RPMI8226 (cell line): ENCODE results near the gene ZMYND11.
"Not testable (repeated sequence)": the region's sequence is repeated elsewhere in the genome, so short reads cannot be mapped to it uniquely, and the experiment has no call there.

Source experiments
- DNase-seq: peaks from one replicate; pipeline ENCODE4 v3.0.0-alpha.2; 2015

The ZMYND11 gene

DNA sequence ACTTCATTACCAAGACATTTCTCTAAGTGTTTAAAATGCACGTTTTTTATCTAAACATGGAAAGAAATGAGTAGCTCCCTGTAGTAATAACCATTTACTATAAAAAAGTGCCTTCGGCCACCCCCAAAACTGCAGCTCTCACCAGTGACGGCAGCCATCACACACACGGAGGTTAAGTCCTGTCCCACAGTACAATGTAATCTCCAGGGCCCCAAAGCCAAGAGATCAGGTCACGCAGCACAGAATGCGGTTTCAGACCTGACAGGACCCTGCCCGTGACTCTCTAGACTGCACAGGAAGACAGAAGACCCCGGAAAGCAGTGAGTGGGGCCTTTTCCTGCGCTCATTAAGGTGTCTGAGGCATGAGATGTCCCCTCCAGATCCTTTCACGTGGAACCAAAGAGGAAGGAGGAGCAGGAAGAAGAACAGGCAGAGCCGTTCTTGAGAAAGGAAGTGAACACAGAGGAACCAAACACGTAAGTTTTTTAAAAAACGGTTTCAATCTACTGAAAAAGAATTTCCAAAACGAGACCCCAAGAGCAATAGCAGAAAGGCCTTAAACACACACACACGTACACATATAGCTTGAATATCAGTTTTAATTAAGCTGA is 125.7 kb downstream of the ZMYND11 start:
- DNase-seq, result no peak

DNA sequence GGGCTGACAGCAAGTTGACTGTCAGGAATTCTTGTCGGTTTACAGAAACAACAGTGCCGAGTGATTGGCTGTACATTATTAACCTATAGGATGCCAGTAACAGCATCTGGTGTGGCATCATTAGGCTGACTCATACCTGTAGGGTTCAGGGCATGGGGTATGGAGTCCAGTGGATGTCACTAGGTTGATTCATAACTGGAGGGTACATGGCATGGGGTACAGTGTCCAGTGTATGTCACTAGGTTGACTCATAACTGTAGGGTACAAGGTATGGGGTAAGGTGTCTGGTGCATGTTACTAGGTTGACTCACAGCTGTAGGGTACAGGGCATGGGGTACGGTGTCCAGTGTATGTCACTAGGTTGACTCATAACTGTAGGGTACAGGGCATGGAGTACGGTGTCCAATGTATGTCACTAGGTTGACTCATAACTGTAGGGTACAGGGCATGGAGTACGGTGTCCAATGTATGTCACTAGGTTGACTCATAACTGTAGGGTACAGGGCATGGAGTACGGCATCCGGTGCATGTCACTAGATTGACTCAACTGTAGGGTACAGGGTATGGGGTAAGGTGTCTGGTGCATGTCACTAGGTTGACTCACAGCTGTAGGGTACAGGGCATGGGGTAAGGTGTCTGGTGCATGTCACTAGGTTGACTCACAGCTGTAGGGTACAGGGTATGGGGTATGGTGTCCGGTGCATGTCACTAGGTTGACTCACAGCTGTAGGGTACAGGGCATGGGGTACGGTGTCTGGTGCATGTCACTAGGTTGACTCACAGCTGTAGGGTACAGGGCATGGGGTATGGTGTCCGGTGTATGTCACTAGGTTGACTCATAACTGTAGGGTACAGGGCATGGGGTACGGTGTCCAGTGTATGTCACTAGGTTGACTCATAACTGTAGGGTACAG is 129.2 kb downstream of the ZMYND11 start:
- not testable (repeated sequence) for DNase-seq

DNA sequence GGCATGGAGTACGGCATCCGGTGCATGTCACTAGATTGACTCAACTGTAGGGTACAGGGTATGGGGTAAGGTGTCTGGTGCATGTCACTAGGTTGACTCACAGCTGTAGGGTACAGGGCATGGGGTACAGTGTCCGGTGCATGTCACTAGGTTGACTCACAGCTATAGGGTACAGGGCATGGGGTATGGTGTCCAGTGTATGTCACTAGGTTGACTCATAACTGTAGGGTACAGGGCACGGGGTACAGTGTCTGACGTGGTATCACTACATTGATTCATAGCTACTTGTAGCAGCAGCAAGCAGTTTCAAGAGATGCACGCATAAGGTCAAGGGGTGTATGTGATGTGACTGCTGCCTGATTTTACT is 129.8 kb downstream of the ZMYND11 start:
- DNase-seq, result not testable (repeated sequence)

DNA sequence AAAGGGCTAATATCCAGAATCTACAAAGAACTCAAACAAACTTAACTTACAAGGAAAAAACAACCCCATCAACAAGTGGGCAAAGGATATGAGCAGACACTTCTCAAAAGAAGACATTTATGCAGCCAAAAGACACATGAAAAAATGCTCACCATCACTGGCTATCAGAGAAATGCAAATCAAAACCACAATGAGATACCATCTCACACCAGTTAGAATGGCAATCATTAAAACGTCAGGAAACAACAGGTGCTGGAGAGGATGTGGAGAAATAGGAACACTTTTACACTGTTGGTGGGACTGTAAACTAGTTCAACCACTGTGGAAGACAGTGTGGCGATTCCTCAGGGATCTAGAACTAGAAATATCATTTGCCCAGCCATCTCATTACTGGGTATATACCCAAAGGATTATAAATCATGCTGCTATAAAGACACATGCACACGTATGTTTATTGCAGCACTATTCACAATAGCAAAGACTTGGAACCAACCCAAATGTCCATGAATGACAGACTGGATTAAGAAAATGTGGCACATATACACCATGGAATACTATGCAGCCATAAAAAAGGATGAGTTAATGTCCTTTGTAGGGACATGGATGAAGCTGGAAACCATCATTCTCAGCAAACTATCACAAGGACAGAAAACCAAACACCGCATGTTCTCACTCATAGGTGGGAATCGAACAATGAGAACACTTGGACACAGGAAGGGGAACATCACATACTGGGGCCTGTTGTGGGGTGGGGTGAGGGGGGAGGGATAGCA is 130.7 kb downstream of the ZMYND11 start:
- not testable (repeated sequence) for DNase-seq

DNA sequence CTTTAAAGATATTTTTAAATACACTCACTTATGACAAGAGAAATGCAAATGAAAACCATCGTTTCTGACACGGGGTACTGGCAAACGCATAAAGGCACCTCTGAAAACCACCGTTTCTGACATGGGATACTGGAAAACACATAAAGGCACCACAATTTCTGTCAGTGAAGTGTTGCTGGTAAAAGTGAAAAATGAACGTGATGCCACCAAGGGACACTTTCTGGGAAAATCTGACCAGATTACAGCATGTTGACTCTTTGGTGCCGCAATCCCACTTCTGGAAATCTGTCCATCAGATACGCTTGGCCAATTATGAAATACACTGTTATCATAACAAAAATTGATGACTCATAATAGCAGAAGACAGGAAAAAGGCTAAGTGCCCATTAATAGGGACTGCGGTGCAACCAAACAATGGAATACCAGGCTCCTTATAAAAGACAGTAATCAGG is 131.7 kb downstream of the ZMYND11 start:
- DNase-seq, result no peak

DNA sequence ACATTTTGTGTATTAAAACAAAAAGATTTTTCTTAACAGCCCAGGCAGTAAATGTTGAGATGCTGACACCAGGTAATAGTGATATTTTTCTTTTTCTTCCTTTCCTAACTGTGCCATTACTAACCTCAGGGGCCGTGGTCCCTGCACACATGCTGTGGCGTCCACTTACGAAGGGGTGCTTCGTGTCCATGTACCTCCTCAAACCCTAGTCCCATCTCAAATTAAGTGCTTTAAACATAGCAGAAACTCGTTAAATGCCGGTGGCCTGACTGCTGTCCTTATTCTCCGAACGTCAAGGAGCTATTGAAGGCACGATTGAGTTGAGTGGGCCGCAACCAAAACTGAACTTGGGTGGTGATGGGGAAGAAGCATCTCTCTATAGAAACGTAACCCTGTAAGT is 132.4 kb downstream of the ZMYND11 start:
- DNase-seq, result no peak

DNA sequence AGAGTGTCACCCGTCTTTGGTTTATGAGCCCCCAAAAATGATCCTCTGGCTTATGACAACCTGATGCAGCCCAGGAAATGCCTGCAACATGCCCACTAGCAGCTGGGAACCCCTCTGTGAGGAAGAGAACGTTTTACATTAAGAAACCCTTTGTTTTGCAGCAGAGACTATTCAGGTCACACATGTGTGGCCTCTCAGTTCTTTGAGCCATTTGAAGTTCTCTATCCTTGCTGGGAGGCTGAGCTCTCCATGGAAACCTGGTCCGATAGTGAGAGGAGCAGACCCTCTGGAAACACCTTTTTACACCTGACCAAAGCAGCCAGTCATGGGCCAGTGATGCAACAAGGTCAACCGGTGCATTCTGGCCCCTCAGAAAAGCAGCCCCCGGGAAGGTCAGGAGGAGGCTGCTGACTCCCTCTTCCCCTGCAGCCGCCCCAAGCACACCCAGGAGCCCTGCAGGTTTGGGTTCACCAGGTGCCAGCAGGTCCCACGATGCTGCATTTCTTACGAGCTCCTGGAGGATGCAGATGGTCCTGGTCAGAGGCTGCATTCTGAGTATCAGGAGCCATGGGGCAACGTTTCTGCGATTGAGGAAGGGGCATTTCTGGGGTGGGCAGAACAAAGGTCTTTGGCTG is 134.3 kb downstream of the ZMYND11 start:
- no peak for DNase-seq

DNA sequence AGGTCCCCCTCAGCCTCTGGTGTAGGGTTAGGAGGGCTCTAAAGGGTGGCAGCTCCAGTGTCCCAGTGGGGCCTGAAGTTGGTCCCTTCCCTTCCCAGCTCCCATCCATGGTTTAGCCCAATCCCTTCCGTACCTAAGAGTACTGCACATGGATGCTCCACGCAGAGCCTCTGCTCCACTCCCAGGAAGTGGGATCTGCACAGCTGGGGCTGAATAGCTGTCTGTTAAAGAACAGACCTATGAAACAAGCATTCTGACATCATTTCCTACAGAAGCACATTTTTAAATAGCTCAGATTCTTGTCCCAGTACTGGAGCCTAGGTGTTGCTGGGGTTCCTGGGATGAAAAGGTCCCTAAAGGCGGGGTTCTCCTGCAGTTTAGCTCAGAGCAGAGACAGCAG is 135.9 kb downstream of the ZMYND11 start:
- DNase-seq, result no peak

DNA sequence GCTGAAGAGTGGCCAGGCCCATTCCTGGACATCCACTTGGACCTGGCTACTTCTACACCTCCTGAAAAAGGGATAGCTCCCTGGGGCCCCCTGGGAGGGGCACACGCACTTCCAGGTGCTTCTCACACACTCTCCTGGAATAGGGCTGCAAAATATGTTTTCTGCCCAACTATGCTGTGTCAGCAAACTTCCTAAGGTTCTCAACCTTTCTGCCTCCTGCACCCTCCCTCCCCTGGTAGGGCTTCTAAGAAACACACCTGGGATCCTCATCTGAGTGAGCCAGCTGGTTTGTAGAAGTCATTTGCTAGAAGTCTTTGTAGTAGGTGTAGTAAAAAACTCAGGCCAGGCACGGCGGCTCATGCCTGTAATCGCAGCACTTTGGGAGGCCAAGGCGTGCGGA is 136.5 kb downstream of the ZMYND11 start:
- DNase-seq, result peak; percentile 58

DNA sequence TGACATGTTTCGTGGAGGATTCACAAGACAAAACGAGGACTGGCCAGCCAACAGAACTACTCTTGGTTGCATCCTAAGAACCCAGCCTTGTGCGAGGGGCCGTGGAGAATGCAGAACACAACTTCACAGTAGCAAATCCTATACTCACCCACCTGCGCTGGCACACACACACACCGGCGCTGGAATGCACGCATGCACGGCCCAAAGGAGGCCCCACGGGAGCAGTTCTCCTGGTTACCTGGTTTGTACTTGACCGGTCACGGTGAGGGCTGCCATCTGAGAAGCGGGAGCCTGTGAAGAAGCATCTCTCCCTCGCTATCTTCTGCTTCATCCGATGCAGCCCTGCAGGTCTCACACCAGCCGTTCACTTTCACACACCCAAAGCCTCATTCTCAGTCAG is 137.8 kb downstream of the ZMYND11 start:
- no peak for DNase-seq

DNA sequence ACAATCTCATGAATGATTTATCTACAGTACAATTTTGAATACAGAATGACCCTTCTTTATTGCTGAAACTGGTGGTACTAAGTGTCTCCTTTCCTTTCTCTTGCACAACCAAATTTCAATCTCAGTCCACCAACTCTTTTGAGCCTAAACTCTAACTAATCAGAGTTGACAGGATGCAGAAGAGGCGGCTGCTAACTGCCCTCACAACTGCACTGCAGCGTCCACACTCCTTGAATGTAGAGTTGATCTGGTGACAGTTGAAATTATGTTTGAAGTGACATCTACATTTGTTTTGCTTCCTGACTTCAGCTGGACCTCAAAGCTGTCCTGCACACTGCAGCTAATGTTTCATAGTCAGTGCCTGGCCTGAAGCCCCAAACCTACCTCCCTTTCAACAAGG is 139.6 kb downstream of the ZMYND11 start:
- DNase-seq, result no peak

DNA sequence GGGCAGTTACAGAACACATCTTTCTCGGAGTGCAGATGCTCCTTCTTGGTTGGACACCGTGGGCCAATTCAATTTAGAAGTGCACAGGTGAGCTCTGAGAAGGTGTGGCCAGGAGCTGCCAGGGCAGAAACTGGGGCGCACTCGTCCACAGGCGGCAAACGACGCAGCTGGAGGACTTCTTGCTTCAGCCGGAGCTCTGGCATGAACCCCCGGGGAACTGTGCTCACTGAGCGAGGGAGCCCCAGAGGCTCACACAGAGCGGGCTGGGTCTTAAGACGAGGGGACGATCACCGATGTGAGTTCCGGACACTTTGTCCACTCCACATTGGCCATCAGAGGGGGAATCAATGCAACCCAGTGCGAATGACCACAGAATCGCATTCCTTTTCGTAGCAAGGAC is 140.4 kb downstream of the ZMYND11 start:
- DNase-seq, result no peak

DNA sequence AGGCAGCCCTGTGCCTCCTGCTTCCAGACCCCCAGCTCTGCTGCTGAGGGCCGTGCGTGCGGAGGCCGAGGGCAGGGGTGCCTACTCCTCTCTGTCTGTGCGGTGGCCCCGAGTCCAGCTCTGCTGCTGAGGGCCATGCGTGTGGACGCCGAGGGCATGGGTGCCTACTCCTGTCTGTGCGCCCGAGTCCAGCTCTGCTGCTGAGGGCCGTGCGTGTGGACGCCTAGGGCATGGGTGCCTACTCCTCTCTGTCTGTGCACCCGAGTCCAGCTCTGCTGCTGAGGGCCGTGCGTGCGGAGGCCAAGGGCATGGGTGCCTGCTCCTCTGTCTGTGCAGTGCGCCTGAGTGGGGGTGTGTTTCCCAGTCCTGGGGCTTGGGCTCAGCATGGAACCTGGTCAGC is 142.7 kb downstream of the ZMYND11 start:
- no peak for DNase-seq

DNA sequence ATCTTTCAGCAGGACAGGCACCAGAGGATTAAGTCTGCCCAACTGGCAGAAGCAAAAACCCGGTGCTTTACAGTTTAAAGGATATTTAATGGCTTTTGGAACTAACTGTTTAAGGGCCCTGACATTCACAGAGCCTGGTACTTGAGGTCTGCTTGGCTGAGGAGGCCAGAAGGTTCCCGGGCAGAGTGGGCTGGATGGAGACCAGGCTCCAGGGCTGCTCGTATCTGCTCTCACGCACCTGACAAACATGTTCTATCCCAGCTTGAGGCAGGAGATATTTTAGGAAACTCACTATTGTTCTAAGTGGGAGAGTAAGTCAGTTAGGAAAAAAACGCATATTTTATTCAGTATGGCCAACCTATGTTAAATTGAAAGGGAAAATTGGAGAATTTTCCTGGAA is 143.5 kb downstream of the ZMYND11 start:
- DNase-seq, result no peak

DNA sequence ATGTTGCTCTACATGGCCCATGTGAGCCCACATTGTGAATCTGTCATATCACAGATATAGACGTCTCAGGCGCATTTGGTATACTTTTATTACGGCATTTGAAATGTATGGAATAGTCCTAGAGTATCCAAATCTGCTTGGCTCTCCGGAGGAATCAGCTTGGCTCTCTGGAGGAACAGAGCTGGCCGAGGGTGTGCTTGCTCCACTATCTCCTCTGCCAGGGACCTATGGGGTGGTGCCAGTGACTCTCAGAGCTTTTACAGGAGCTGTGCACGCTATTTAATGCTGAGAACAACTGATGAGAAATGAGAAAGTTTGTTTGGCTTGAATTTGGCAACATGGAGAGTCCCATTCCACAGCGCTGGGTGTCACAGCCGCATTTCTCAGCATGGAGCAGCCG is 144.0 kb downstream of the ZMYND11 start:
- DNase-seq, result no peak

DNA sequence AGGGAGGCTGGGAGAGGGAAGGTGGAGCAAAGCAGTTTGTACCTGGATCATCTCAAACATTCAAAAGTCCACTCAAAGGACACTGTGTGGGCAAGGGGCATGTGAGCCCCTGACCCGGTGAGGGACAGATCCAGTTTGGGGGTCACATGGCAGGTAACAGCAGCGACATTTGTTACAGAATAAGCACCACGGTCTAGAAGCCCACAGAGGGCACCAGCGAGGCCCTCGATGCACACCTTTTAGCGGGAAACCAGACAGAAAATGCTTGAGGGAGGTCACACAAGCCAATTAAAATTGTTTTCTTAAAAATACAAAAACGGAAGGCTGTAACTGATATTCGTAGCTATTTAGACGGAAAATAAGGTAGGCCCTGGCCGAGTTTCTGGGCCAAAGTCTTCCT is 144.4 kb downstream of the ZMYND11 start:
- no peak for DNase-seq

DNA sequence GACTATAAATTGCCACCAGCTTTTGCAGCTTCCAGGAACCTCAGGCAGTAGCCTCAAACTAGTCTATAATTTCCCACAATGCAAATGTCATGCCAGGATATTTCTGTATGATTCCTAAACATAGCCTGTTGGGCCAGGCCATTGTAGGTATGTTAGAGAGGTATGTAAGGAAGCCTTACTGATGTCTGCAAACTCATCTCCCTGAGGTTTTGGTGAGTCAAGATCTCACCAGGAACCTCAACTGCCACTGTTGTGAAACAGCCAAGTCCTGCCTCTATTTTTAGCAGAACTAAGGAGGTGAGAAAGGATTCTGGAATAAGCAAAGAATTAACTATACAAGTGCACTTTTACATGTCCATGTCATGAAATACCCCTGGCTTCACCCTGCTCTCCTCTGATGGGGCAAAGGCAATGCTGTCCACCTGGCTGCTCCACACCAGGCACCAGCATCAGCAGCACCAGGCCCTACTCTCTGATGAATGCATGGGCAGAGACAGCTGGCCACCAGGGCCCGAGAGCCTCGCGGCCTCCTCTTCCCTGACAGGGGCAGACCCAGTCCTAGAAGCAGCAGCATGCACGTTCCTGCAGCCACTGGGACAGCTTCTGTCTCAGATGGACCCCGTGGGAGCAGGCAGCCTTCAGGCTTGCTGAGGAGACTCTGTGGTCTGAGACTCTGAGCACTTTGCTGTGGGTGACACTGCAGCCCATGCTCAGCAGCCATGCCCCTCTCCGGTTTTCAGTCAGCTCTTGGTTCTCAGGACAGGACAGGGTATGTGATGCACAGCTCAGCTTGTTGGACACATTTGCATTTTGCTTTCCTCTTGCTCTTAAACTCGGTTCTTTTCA is 147.3 kb downstream of the ZMYND11 start:
- no peak for DNase-seq

DNA sequence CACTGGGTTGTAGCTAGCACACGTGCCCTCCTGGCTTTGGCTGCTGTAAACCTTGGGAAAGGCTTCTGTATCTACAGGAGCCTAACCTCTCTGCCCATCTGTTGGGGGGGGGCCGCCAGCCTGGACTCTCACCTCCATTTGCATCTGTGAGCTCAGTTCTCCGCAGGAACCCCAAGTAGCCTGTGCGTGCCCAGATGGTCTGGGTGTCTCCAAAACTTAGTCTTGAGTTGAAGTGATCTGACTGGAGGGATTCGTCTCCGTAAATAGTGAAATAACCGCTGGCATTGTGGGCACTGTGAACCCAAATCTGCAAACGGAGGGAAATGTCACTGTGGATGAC is 147.9 kb downstream of the ZMYND11 start:
- DNase-seq, result no peak

DNA sequence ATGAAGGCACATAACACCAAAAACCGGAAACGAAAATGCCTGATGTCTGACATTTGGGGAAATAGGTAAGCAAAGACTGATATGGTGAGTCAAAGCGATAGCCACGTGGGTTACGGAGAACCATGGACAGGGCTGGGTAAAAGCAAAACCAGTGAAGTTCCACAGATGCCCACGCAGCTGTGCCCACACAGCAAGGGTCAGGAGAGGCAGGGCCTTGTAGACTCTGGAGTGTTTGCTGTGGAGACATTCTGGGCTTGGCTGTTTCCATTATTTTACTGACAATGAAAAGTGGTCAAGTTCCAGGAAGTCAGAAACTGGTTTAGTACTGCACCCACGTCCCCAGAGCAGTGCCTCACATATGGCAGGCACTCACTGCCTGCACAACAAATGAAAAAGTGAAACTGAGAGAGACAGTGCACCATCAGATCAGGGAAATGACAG is 148.7 kb downstream of the ZMYND11 start:
- no peak for DNase-seq

DNA sequence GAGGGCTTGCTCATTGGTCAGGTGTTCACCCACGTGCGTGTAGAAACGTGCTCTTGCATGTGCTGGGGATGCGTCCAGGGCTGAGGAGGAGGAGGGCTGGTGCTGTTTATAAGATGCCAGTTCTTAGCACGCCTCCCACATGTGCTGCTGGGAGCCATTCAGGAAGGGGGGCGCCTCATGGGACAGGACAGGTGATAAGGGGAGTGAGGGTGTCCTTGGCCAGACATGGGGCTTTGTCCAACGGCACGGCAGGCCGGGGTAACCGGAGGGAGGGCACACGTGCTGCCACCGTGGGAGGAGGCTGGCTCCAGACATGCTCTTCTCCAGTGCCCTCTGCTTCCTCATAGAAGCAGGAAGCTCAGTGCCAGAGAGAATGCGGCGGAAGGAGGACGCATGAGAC is 150.0 kb downstream of the ZMYND11 start:
- no peak for DNase-seq

DNA sequence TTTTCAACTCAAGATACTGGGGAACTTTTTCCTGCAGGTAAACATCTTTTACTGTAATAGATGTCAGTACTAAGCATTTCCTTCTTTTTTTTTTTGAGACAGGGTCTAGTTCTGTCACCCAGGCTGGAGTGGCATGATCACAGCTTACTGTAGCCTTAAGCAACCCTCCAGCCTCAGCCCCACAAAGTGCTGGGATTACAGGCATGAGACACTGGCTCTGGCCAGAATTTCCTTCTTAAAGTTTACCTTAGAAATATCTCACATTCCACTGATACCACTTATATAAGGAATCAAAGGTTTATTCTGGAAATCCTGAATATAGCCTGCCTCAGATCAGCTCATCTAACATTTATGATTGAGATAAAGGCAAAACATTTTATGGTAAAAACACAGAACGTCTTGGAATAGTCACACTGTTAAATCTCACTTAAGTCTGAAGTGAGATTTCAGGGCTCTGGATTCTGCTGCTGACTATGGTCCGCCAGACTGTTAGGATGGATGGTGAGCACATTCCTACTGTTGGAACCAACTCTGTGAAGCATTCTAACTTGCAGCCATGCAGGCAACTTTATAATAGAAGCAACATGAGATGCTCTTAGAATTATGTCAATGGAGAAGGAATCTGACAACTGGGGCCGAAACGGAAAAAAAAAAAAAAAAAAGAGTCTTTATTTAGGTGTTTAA is 151.9 kb downstream of the ZMYND11 start:
- no peak for DNase-seq

DNA sequence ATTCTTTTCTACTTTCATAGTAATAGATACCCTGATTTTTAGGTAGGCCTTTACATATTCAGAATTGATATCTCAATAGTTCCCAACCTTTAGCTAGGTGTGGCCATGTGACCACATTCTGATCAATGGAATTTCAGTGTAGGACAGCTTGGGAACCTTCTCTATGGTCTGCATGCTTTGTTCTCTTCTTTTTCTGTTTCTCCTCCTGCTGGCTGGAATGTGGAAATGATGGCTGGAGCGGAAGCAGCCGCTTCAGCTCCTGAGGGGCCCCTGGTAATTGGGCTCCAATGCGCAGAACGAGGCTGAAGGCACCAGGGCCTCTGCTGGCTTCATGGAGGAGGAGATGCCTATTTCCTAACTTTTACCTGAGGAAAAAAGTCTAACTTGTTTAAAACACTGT is 152.6 kb downstream of the ZMYND11 start:
- no peak for DNase-seq
